Esophagus muscularis mucosa (tissue), 4 donors: ENCODE data around the gene MYH7. TPM values are rescaled to one million over a fixed set of nuclear protein-coding genes. Genes with fewer than 3 reads are reported as not detected.

ENCODE experiments used
- DNase-seq: peaks from one replicate; pipeline ENCODE4 v3.0.0-alpha.2; 2017; ENCODE audit errors: extremely low spot score
- H3K27ac ChIP-seq, 4 donors: fragments of 200-600 bp; sonication (generic); replicated peaks in 1 of 4; 1 replicate in 3 of 4; 2 replicates in 1 of 4; pipeline ENCODE4 v1.5.1; 2016 to 2019; ENCODE audit warnings: mild to moderate bottlenecking in 1 of 4
- H3K27me3 ChIP-seq, 4 donors: fragments of 200-600 bp; sonication (generic); one replicate each; pipeline versions ENCODE4 v1.5.1 to v1.6.0; 2016 to 2019
- H3K36me3 ChIP-seq, 4 donors: fragments of 200-600 bp; sonication (generic); one replicate each; pipeline ENCODE4 v1.5.1; 2016 to 2019
- H3K4me1 ChIP-seq, 4 donors: fragments of 200-600 bp; sonication (generic); one replicate each; pipeline ENCODE4 v1.5.1; 2016 to 2019
- H3K4me3 ChIP-seq, 4 donors: fragments of 200-600 bp; sonication (generic); 1 replicate in 2 of 4; 2 replicates in 2 of 4; pipeline ENCODE4 v1.5.1; 2016 to 2019; ENCODE audit warnings: mild to moderate bottlenecking in 4 of 4, moderate library complexity in 1 of 4
- H3K9me3 ChIP-seq, 4 donors: fragments of 200-600 bp; sonication (generic); 1 replicate in 3 of 4; 2 replicates in 1 of 4; pipeline ENCODE4 v1.5.1; 2016 to 2019
- EP300 ChIP-seq: sonication (generic); formaldehyde crosslinking; IDR thresholded peaks from one replicate; pipeline ENCODE4 v1.6.1; 2017; ENCODE audit warnings: antibody characterized with exemption
- POLR2A ChIP-seq: fragments of 450-650 bp; IDR thresholded peaks from one replicate; pipeline ENCODE4 v1.6.1; 2017; ENCODE audit warnings: antibody characterized with exemption, moderate library complexity, mild to moderate bottlenecking, low read depth
- POLR2AphosphoS5 ChIP-seq, 2 donors: sonication (generic); formaldehyde crosslinking; IDR thresholded peaks; one replicate each; pipeline ENCODE4 v1.6.1; 2017; ENCODE audit warnings: antibody characterized with exemption in 2 of 2
- WGBS: methylation state at CpG from one replicate; pipeline ENCODE4 v1.1.5; 2018; 5-methylcytosine and 5-hydroxymethylcytosine counted together
- intact Hi-C: fragments of 100-400 bp; cut with DNase I; formaldehyde crosslinking; loops from one replicate; pipeline ENCODE4 v1.15.1; 2023
- total RNA-seq, 4 donors: library from RNA; depleted of rRNA; stranded (reverse); fragments of >200 nt; gene quantifications; one replicate each; pipeline versions ENCODE4 v1.1.0 to v1.2.1, GENCODE V29; 2016
- TF ChIP-seq, protein P1 (sequence below), 3 experiments: fragments of 200-600 bp in 2 of 3; fragments of 450-650 bp in 1 of 3; sonication (generic) in 2 of 3; IDR thresholded peaks; one replicate each; pipeline ENCODE4 v1.5.1; 2017 to 2019; ENCODE audit warnings: antibody characterized with exemption in 3 of 3, mild to moderate bottlenecking in 2 of 3, moderate library complexity in 1 of 3

The MYH7 gene
- total RNA-seq, 4 donors from 2014 or later = 0.11 to 0.26 TPM; not detected in 2

DNA sequence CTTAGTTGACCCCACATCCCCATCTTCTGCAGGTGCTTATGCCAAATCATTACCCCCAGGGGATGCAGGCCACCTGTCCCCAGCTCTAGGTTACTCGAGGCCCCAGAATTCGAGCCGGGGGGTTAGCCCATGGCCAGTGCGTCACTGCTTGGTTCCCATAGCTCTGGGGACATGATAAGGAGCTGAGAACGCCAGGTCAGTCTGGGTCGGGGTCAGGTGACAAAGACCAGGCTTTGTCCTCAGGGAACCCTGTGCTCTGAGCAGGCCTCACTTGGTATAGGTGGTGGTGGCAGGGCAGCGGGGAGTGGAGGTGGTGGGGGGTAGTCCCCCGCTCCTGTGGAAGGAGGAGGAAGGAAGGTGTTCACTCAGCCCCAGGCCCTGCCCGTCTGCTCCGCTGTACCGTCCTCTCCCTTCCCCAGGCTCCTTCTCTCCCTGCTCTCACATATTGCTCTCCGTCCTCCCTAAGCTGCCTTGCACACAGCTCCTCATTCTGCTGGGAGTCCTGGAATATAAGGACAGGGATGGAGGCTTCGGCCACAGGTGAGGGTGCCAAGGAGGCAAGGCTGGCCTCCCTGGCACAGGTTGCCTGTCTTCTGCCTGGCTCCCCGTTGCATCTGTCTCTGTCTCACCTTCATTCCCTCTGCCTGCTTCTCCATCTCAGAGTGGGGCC is 25.4 kb downstream of the MYH7 start:
- intact Hi-C loops = no loop called here
- no peak for DNase-seq
- peaks cover 0 to 6% (median 0%) of the 10 kb centered on the region in 4 donors for H3K4me1 ChIP-seq
- peaks cover 0 to 14% (median 0%) of the 10 kb centered on the region in 4 donors for H3K27me3 ChIP-seq
- TF ChIP-seq POLR2A (no peak), POLR2AphosphoS5 (IDR thresholded peaks at IDR 0.05) (no peak), EP300 (no peak)
- TF ChIP-seq, protein P1, sequence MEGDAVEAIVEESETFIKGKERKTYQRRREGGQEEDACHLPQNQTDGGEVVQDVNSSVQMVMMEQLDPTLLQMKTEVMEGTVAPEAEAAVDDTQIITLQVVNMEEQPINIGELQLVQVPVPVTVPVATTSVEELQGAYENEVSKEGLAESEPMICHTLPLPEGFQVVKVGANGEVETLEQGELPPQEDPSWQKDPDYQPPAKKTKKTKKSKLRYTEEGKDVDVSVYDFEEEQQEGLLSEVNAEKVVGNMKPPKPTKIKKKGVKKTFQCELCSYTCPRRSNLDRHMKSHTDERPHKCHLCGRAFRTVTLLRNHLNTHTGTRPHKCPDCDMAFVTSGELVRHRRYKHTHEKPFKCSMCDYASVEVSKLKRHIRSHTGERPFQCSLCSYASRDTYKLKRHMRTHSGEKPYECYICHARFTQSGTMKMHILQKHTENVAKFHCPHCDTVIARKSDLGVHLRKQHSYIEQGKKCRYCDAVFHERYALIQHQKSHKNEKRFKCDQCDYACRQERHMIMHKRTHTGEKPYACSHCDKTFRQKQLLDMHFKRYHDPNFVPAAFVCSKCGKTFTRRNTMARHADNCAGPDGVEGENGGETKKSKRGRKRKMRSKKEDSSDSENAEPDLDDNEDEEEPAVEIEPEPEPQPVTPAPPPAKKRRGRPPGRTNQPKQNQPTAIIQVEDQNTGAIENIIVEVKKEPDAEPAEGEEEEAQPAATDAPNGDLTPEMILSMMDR (IDR thresholded peaks at IDR 0.05) = no peak
- H3K9me3 ChIP-seq = no peaks in the 10 kb centered on the region
- WGBS = 91% methylated on average over 7 of the region's 14 CpGs
- no peak overlapping the region for H3K27ac ChIP-seq
- H3K36me3 ChIP-seq = peaks cover 0 to 52% (median 0%) of the 10 kb centered on the region in 4 donors
- no peak overlapping the region for H3K4me3 ChIP-seq

DNA sequence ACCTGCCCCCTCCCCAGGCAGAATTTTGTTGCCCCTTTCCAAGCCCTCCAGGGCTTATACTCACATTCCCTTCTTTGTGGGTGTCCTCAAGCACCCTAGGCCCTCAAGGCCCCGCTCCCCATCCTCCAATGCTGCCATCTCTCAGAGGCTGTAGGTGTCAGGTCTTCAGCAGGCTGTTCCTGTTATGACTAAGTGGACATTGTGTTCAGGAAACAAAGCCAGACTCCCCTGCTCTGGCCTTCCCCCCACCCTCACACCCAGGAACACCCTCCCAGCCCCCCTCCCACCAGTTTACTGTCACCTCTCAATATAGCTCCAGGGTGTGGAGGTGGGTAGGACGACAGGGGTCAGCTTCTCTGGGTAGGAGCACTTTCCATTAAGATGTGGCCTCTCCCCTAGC is 26.0 kb downstream of the MYH7 start:
- intact Hi-C loops = no loop called here
- TF ChIP-seq POLR2AphosphoS5 (IDR thresholded peaks at IDR 0.05) (no peak), EP300 (no peak), POLR2A (no peak)
- TF ChIP-seq, protein P1 (IDR thresholded peaks at IDR 0.05) = no peak
- H3K4me3 ChIP-seq = no peak overlapping the region
- DNase-seq = no peak
- H3K4me1 ChIP-seq = peaks cover 0 to 6% (median 0%) of the 10 kb centered on the region in 4 donors
- no peak overlapping the region for H3K27ac ChIP-seq
- H3K36me3 ChIP-seq = peaks cover 0 to 50% (median 0%) of the 10 kb centered on the region in 4 donors
- 92% methylated on average over 2 of the region's 2 CpGs for WGBS
- H3K27me3 ChIP-seq = peaks cover 0 to 14% (median 0%) of the 10 kb centered on the region in 4 donors
- H3K9me3 ChIP-seq = no peaks in the 10 kb centered on the region

DNA sequence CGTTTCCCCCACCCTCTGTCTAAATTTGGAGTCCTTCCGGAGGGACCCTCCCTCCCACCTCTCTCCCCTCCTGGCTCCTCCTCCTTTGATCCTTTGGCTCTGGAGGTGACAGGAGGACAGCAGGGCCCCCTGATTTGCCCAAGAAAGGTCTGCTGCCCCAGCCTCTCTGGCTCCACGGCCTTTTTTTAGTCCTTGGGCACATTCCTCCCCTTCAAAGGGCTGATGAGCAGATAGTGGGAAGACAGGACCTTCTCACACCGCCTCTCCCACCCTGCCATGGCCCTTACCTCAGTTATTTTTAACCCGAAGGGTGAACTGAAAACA is 27.2 kb downstream of the MYH7 start:
- H3K4me3 ChIP-seq = no peak overlapping the region

DNA sequence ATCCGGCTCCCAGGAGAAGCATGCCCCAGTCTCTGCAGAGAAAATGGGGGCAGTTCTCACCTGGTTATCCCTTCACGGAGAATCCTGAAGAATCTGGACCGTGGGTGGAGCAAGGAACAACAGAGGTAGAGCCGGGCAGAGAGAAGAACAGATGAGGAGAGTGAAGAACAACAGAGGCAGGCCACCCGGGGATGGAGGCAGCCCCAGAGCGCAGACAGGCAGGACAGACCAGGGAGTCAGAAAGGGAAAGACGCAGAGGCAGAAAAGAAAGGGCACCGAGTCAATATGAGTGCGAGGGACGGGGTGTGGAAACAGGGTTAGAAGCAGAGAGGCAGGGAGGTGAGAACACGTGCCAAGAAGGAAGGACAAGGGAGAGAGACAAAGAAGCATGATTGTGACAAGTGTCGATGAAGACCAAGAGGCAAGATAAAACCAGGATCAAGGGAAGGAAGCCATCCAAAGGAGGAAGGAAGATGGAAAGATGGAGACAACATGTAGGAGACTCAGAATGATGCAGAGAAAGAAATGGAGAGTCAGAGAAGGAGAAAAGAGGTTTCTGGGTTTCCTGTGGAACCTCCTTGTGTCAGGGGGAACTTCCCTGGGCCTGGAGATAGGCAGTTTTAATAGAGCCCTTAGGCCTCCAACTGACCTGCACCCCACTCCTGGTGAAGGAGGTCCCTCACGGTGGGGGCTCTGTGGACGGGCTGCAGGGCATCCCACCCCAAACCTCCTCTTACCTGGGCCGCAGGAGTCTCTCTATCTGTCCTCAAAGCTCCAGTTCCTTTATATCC is 27.7 kb downstream of the MYH7 start, which contains the start of gene MYH6:
Gene MYH6 (minus strand): TSS at position 758 of the 791 bp plus-strand sequence. CDS start 1,050 bp downstream, outside the sequence.
- 84% methylated on average over 14 of the region's 15 CpGs for WGBS
- Histone ChIP-seq H3K9me3 (no peaks in the 10 kb centered on the region), H3K4me1 (peaks cover 0 to 6% (median 0%) of the 10 kb centered on the region in 4 donors), H3K36me3 (peaks cover 0 to 50% (median 0%) of the 10 kb centered on the region in 4 donors), H3K27ac (no peak within 1 kb of the TSS), H3K27me3 (peaks cover 0 to 14% (median 0%) of the 10 kb centered on the region in 4 donors), H3K4me3 (no peak within 1 kb of the TSS)
- DNase-seq = no peak
- TF ChIP-seq, protein P1 (IDR thresholded peaks at IDR 0.05) = no peak
- TF ChIP-seq POLR2AphosphoS5 (IDR thresholded peaks at IDR 0.05) = no peak
- TF ChIP-seq EP300 = no peak
- no peak for TF ChIP-seq POLR2A
- intact Hi-C loops = no loop called here

More for the DNA sequence above, 27.2 kb downstream of the MYH7 start:
- Histone ChIP-seq H3K9me3 (no peaks in the 10 kb centered on the region), H3K27ac (no peak overlapping the region), H3K4me1 (peaks cover 0 to 6% (median 0%) of the 10 kb centered on the region in 4 donors), H3K27me3 (peaks cover 0 to 14% (median 0%) of the 10 kb centered on the region in 4 donors), H3K36me3 (peaks cover 0 to 50% (median 0%) of the 10 kb centered on the region in 4 donors)
- intact Hi-C loops = no loop called here
- TF ChIP-seq, protein P1 (IDR thresholded peaks at IDR 0.05) = no peak
- TF ChIP-seq POLR2A (no peak), EP300 (no peak), POLR2AphosphoS5 (IDR thresholded peaks at IDR 0.05) (no peak)
- no peak for DNase-seq
- WGBS = 60% methylated on average over 5 of the region's 5 CpGs
